ENCODE results near the gene PPP1R12A.

The PPP1R12A gene

DNA sequence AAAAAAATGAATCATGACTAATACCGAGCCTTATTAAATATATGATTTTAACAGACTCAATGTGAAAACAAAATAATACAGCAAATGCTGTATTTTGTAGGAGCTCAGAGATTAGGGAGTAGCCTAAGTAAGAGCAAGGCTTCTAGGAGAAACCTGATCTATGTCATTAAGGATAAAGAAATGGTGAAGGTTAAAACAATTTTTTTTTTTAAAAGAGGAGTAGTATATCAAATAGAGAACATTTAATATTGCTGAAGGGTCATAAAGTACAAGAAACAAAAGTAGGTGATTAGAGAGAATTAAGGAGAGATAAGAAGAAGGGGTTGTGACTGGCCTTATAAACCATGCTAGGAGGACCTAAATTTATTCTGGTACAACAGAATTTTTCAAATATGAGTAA is 39.1 kb downstream of the PPP1R12A start:
- H3K4me2 ChIP-seq (ENCODE audit: low read length) = no peak overlapping the region
- no peaks in the 10 kb centered on the region for H3K9me3 ChIP-seq (ENCODE audit: insufficient read depth, low read length)
- H3K9ac ChIP-seq (ENCODE audit: low read length) = no peak overlapping the region
- H3K4me3 ChIP-seq (ENCODE audit: low read length) = no peak overlapping the region
- peaks cover 76% of the 10 kb centered on the region for H3K79me2 ChIP-seq (ENCODE audit: low read length)
- no peak overlapping the region for H3K27ac ChIP-seq (ENCODE audit: low read length)
- no peaks in the 10 kb centered on the region for H3K36me3 ChIP-seq (replicated peaks; ENCODE audit: low read depth, low read length)
- H2AFZ ChIP-seq (ENCODE audit: low read depth, low read length) = no peak overlapping the region
- peaks cover 79% of the 10 kb centered on the region for H4K20me1 ChIP-seq (ENCODE audit: insufficient read depth, low read length)
- TF ChIP-seq EZH2phosphoT487 (IDR thresholded peaks at IDR 0.05; ENCODE audit: low read depth) (no peak), CTCF (IDR thresholded peaks at IDR 0.05; ENCODE audit: low read depth, low read length) (no peak)
- H3K27me3 ChIP-seq (ENCODE audit: low read depth, low read length) = no peaks in the 10 kb centered on the region
- no peaks in the 10 kb centered on the region for H3K4me1 ChIP-seq (ENCODE audit: low read length)

DNA sequence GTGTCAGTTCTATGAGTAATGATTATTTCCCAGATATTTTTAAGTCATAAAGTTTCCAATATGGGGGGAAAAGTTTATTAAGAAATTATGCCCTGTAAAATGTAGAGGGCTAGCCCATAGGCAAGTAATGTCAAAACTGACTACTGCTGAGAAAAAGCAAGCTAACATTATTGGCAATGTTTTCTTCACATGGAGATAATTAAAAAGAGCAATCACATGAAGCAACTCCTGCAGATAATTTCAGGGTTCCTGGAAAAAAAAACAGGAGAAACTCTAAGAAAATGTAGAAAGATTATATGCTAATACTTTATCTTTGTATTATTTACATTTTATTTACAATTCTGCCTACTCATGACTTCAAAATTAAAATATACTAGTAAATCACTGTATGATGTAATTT is 39.8 kb downstream of the PPP1R12A start:
- Histone ChIP-seq H3K4me2 (ENCODE audit: low read length) (no peak overlapping the region), H4K20me1 (ENCODE audit: insufficient read depth, low read length) (peaks cover 74% of the 10 kb centered on the region), H3K27me3 (ENCODE audit: low read depth, low read length) (no peaks in the 10 kb centered on the region), H3K4me1 (ENCODE audit: low read length) (no peaks in the 10 kb centered on the region), H3K9me3 (ENCODE audit: insufficient read depth, low read length) (no peaks in the 10 kb centered on the region), H3K9ac (ENCODE audit: low read length) (no peak overlapping the region), H3K79me2 (ENCODE audit: low read length) (peaks cover 69% of the 10 kb centered on the region), H2AFZ (ENCODE audit: low read depth, low read length) (no peak overlapping the region), H3K27ac (ENCODE audit: low read length) (no peak overlapping the region), H3K36me3 (replicated peaks; ENCODE audit: low read depth, low read length) (no peaks in the 10 kb centered on the region), H3K4me3 (ENCODE audit: low read length) (no peak overlapping the region)
- TF ChIP-seq EZH2phosphoT487 (IDR thresholded peaks at IDR 0.05; ENCODE audit: low read depth) (no peak), CTCF (IDR thresholded peaks at IDR 0.05; ENCODE audit: low read depth, low read length) (no peak)

GRCh38 chr12:79891506-79892162 is 43.3 kb downstream of the PPP1R12A start:
- no peaks in the 10 kb centered on the region for H3K36me3 ChIP-seq (replicated peaks; ENCODE audit: low read depth, low read length)
- H4K20me1 ChIP-seq (ENCODE audit: insufficient read depth, low read length) = peaks cover 76% of the 10 kb centered on the region
- no peak overlapping the region for H2AFZ ChIP-seq (ENCODE audit: low read depth, low read length)
- TF ChIP-seq EZH2phosphoT487 (IDR thresholded peaks at IDR 0.05; ENCODE audit: low read depth) (no peak), CTCF (IDR thresholded peaks at IDR 0.05; ENCODE audit: low read depth, low read length) (no peak)
- H3K27me3 ChIP-seq (ENCODE audit: low read depth, low read length) = no peaks in the 10 kb centered on the region
- H3K4me2 ChIP-seq (ENCODE audit: low read length) = no peak overlapping the region
- H3K27ac ChIP-seq (ENCODE audit: low read length) = no peak overlapping the region
- H3K9me3 ChIP-seq (ENCODE audit: insufficient read depth, low read length) = no peaks in the 10 kb centered on the region
- H3K4me3 ChIP-seq (ENCODE audit: low read length) = no peak overlapping the region
- H3K4me1 ChIP-seq (ENCODE audit: low read length) = no peaks in the 10 kb centered on the region
- H3K9ac ChIP-seq (ENCODE audit: low read length) = no peak overlapping the region
- H3K79me2 ChIP-seq (ENCODE audit: low read length) = peaks cover 65% of the 10 kb centered on the region

DNA sequence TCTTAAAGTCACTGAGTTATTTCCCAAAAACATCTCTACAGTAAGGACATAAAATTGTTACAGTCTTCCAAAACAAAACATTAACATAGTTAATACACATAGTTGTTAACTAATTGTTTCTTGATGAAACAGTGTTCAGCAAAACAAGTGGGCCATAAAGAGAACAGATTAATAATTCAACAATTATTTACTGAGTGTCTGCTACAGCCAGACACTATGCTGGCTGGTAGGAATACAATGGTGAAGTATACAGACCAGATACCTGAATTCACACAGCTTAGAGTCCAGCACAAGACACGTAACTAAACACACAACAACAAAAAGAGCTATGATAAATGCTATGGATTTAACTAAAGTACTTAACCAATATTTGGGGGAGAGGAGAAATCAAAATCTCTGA is 47.0 kb downstream of the PPP1R12A start:
- no peaks in the 10 kb centered on the region for H3K36me3 ChIP-seq (replicated peaks; ENCODE audit: low read depth, low read length)
- H3K9me3 ChIP-seq (ENCODE audit: insufficient read depth, low read length) = no peaks in the 10 kb centered on the region
- no peak overlapping the region for H2AFZ ChIP-seq (ENCODE audit: low read depth, low read length)
- no peak overlapping the region for H3K4me2 ChIP-seq (ENCODE audit: low read length)
- no peaks in the 10 kb centered on the region for H3K4me1 ChIP-seq (ENCODE audit: low read length)
- H4K20me1 ChIP-seq (ENCODE audit: insufficient read depth, low read length) = peaks cover 73% of the 10 kb centered on the region
- H3K79me2 ChIP-seq (ENCODE audit: low read length) = peaks cover 69% of the 10 kb centered on the region
- TF ChIP-seq EZH2phosphoT487 (IDR thresholded peaks at IDR 0.05; ENCODE audit: low read depth) (no peak), CTCF (IDR thresholded peaks at IDR 0.05; ENCODE audit: low read depth, low read length) (no peak)
- no peaks in the 10 kb centered on the region for H3K27me3 ChIP-seq (ENCODE audit: low read depth, low read length)
- no peak overlapping the region for H3K9ac ChIP-seq (ENCODE audit: low read length)
- H3K4me3 ChIP-seq (ENCODE audit: low read length) = no peak overlapping the region
- H3K27ac ChIP-seq (ENCODE audit: low read length) = no peak overlapping the region
